Ovary (tissue), 9 donors: ENCODE measurements around the gene DPPA4. TPM values are rescaled to one million over a fixed set of nuclear protein-coding genes. Genes with fewer than 3 reads are reported as not detected.
"Not testable (repeated sequence)": the region's sequence is repeated elsewhere in the genome, so short reads cannot be mapped to it uniquely, and the experiment has no call there.

ENCODE experiments used
- DNase-seq, 5 donors: peaks; one replicate each; pipeline ENCODE4 v3.0.0-alpha.2; 2019 to 2020
- H3K27ac ChIP-seq, 2 donors: fragments of 200-600 bp; one replicate each; pipeline versions ENCODE4 v1.5.1 to v1.8.0; 2019 to 2022
- H3K27me3 ChIP-seq: fragments of 200-600 bp; one replicate; pipeline ENCODE4 v1.8.0; 2022
- H3K36me3 ChIP-seq: fragments of 200-600 bp; sonication (generic); one replicate; pipeline ENCODE4 v1.5.1; 2019
- H3K4me1 ChIP-seq: one replicate; pipeline ENCODE4 v1.8.1; 2013; ENCODE audit warnings: mild to moderate bottlenecking, moderate library complexity; ENCODE audit not compliant: insufficient read depth
- H3K4me3 ChIP-seq: fragments of 200-600 bp; sonication (generic); one replicate; pipeline ENCODE4 v1.5.1; 2017
- H3K9me3 ChIP-seq, 2 donors: fragments of 200-600 bp in 1 of 2; sonication (generic) in 1 of 2; one replicate each; pipeline versions ENCODE4 v1.5.1 to v1.8.1; 2013 to 2019; ENCODE audit warnings: mild to moderate bottlenecking in 1 of 2, moderate library complexity in 1 of 2
- EP300 ChIP-seq: sonication (generic); formaldehyde crosslinking; IDR thresholded peaks from one replicate; pipeline ENCODE4 v1.6.1; 2017; ENCODE audit warnings: antibody characterized with exemption
- POLR2A ChIP-seq: fragments of 450-650 bp; IDR thresholded peaks from one replicate; pipeline ENCODE4 v1.6.1; 2017; ENCODE audit warnings: antibody characterized with exemption, mild to moderate bottlenecking, moderate library complexity
- WGBS, 3 donors: extraction: QIAGEN DNeasy Blood & Tissue Kit in 1 of 3; methylation state at CpG; one replicate each; pipeline versions ENCODE4 v1.1.5 to v1.1.7; 2013 to 2017; 5-methylcytosine and 5-hydroxymethylcytosine counted together
- intact Hi-C, 4 donors: fragments of 100-400 bp; cut with DNase I; formaldehyde crosslinking; loops; one replicate each; pipeline versions ENCODE4 v1.11.0 to v1.15.1; 2022 to 2023
- polyA plus RNA-seq, 2 donors: library from polyadenylated mRNA; stranded (reverse); fragments of 200-250 nt in 1 of 2; fragments of 350-450 nt in 1 of 2; fragmentation: Illumina TruSeq in 1 of 2; extraction: RNeasy Lipid Tissue Mini Kit (QIAGEN cat#74804) in 1 of 2; gene quantifications; one replicate each; pipeline ENCODE4 v1.2.3, GENCODE V29; 2013 to 2014
- total RNA-seq, 7 donors: library from RNA; depleted of rRNA in 2 of 7; stranded (reverse); fragments of >200 nt in 2 of 7; fragmentation: NEBNext Ultra II Directional in 3 of 7; extraction: Animal tissue kit (Norgen Biotek cat#: 25700) in 3 of 7; gene quantifications; one replicate each; pipeline versions ENCODE4 v1.1.0 to v1.2.4, GENCODE V29; 2016 to 2023
- TF ChIP-seq, protein P1 (sequence below), 3 donors: fragments of 450-650 bp in 2 of 3; fragments of 200-600 bp in 1 of 3; IDR thresholded peaks; one replicate each; pipeline versions ENCODE4 v1.5.1 to v1.8.0; 2016 to 2022; ENCODE audit warnings: antibody characterized with exemption in 3 of 3, mild to moderate bottlenecking in 1 of 3
- donor health status: DM: no; HTN: no; CAD: no; lungs with moderate emphysema.
- donor health status: DM: no; HTN: no; CAD: no.
- donor health status: Bipolar disorder and iron deficiency.
- donor health status: DM: yes; HTN: yes; CAD: no.
- donor health status: DM: no; HTN: no; CAD: no.
- donor health status: DM: yes; HTN: yes; CAD: no.

The DPPA4 gene
- total and polyA plus RNA-seq, 9 donors = 0.08 to 1.7 TPM; not detected in 7

DNA sequence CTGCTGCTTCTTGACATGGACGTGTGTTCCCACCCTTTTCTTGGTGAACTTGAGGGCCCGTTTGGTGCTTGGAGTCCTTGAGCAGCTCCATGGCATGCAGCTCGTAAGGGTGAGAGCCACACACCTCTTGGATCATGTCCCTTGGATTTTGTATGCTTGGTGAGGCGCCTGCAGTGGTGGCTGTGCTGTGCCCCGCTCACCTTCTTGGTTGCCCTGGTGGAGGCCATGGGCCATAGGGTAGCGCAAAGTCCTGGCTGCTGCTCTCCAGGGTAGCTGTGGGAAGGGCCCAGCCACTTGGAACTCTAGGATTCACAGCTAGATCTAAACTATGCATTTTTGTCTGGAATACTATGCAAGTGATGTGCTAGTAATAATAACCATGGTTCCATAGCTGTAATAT, 26.7 kb upstream of the DPPA4 start:
- Histone ChIP-seq H3K4me1 (no peaks in the 10 kb centered on the region), H3K27ac (no peak overlapping the region), H3K9me3 (no peaks in the 10 kb centered on the region), H3K4me3 (no peak overlapping the region), H3K36me3 (no peaks in the 10 kb centered on the region), H3K27me3 (no peaks in the 10 kb centered on the region)
- DNase-seq = no peak
- TF ChIP-seq EP300 (no peak), POLR2A (no peak)
- TF ChIP-seq, protein P1, sequence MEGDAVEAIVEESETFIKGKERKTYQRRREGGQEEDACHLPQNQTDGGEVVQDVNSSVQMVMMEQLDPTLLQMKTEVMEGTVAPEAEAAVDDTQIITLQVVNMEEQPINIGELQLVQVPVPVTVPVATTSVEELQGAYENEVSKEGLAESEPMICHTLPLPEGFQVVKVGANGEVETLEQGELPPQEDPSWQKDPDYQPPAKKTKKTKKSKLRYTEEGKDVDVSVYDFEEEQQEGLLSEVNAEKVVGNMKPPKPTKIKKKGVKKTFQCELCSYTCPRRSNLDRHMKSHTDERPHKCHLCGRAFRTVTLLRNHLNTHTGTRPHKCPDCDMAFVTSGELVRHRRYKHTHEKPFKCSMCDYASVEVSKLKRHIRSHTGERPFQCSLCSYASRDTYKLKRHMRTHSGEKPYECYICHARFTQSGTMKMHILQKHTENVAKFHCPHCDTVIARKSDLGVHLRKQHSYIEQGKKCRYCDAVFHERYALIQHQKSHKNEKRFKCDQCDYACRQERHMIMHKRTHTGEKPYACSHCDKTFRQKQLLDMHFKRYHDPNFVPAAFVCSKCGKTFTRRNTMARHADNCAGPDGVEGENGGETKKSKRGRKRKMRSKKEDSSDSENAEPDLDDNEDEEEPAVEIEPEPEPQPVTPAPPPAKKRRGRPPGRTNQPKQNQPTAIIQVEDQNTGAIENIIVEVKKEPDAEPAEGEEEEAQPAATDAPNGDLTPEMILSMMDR (IDR thresholded peaks at IDR 0.05) = no peak
- intact Hi-C loops = no loop called here
- WGBS, 3 donors = 80 to 84% (median 80%) methylated on average over 6 of the region's 6 CpGs

DNA sequence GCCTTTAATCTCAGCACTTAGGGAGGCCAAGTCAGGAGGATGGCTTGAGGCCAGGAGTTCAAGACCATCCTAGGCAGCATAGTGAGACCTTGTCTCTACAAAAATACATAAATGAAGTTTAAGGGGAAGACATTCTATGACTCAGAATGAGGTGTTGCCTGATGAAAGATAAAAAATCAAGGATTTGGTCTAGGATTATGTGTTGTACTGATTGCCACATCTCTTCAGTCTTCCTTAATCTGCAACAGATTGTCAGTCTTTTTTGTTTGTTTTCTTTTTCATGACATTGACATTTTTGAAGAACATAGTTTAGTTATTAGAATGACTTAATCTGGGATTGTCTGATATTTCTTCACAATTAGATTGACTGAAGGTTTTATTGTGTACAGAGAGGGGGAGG, 26.3 kb upstream of the DPPA4 start:
- H3K27me3 ChIP-seq = no peaks in the 10 kb centered on the region
- no peaks in the 10 kb centered on the region for H3K9me3 ChIP-seq
- H3K4me3 ChIP-seq = no peak overlapping the region
- H3K4me1 ChIP-seq = no peaks in the 10 kb centered on the region
- DNase-seq = no peak
- no peak overlapping the region for H3K27ac ChIP-seq
- TF ChIP-seq POLR2A = no peak
- no peak for TF ChIP-seq EP300
- TF ChIP-seq, protein P1 (IDR thresholded peaks at IDR 0.05) = no peak
- intact Hi-C loops = no loop called here
- H3K36me3 ChIP-seq = no peaks in the 10 kb centered on the region

DNA sequence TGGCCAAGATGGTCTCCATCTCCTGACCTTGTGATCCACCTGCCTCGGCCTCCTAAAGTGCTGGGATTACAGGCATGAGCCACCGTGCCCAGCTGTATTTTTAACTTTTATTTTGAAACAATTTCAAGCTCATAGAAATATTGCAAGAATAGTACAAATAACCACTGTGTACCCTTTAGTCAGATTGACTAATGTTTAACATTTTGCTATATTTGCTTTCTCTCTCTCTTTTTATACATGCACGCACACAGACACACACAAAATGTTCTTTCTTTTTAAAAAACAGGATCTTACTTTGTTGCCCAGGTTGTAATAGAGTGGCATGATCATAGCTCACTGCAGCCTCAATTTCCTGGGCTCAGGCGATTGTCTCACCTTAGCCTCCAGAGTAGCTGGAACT, 25.5 kb upstream of the DPPA4 start:
- DNase-seq = no peak
- Histone ChIP-seq H3K9me3 (no peaks in the 10 kb centered on the region), H3K4me1 (no peaks in the 10 kb centered on the region), H3K4me3 (no peak overlapping the region), H3K27ac (no peak overlapping the region), H3K27me3 (no peaks in the 10 kb centered on the region), H3K36me3 (no peaks in the 10 kb centered on the region)
- TF ChIP-seq POLR2A (no peak), EP300 (no peak)
- TF ChIP-seq, protein P1 (IDR thresholded peaks at IDR 0.05) = no peak
- WGBS, 3 donors = 73 to 86% (median 83%) methylated on average over 4 of the region's 4 CpGs
- intact Hi-C loops = no loop called here

DNA sequence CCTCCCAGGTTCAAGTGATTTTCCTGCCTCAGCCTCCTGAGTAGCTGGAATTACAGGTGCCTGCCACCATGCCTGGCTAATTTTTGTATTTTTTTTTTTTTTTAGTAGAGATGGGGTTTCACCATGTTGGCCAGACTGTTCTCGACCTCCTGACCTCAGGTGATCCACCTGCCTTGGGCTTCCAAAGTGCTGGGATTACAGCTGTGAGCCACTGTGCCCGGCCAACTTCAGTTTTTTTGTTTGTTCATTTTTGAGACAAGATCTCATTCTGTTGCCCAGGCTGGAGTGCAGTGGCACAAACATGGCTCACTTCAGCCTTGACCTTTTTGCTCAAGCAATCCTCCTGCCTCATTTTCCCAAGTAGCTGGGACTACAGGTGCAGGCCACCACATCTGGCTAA, 21.5 kb upstream of the DPPA4 start:
- H3K36me3 ChIP-seq, H3K4me3 ChIP-seq, DNase-seq, intact Hi-C loops, H3K27ac ChIP-seq, H3K4me1 ChIP-seq, H3K27me3 ChIP-seq, H3K9me3 ChIP-seq: not testable (repeated sequence)
- 74 to 77% (median 76%) methylated on average over 2 of the region's 2 CpGs for WGBS, 3 donors

DNA sequence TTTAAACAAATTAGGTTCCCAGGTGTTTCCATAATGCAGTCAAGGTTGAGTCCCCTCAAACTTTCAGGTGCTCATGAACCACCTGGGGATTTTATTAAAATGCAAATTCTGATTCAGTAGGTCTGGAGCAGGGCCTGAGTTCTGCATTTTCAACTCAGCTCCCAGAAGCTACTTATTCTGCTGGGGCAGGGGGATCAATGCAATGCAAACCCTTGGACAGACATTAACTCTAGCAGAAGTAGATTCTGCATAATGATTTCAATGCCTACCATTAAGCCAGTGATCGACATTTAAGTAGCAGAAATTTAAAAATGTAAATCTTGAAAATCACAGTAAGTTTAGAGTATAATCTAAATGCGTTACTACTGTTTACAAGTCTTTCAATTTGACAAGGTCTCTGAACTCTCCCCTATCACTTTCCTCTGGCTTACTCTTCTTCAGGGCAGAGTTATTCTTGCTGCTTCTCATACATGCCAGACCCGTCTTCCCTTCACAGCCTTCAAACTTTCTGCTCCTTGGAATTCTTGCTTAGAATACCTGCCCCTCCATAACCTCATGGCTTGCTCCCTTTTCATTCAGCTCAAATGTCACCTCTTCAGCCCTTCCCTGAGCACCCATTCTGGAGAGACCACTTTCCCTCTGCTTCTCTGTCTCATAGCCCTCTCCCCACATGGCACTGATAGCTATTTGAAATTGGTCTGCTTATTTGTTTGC, 19.3 kb upstream of the DPPA4 start:
- no peaks in the 10 kb centered on the region for H3K4me1 ChIP-seq
- WGBS, 3 donors = 82 to 90% (median 89%) methylated on average over 3 of the region's 3 CpGs
- no peaks in the 10 kb centered on the region for H3K27me3 ChIP-seq
- no peak overlapping the region for H3K4me3 ChIP-seq
- H3K36me3 ChIP-seq = no peaks in the 10 kb centered on the region
- TF ChIP-seq EP300 = no peak
- TF ChIP-seq POLR2A = no peak
- TF ChIP-seq, protein P1 (IDR thresholded peaks at IDR 0.05) = no peak
- intact Hi-C loops = no loop called here
- DNase-seq = no peak
- H3K27ac ChIP-seq = no peak overlapping the region
- no peaks in the 10 kb centered on the region for H3K9me3 ChIP-seq
